Measurements from ENCODE around the gene ANKHD1. TPM values are rescaled to one million over a fixed set of nuclear protein-coding genes. Genes with fewer than 3 reads are reported as not detected.

ANKHD1 gene
- total and polyA plus RNA-seq, 8 donors, result 104 to 148 (median 136) TPM

GRCh38 chr5:140357726-140358093 is 43.9 kb upstream of the ANKHD1 start:
- peaks cover 5 to 13% of the 10 kb centered on the region in 2 donors for H3K4me1 ChIP-seq
- no peak overlapping the region for H3K4me3 ChIP-seq
- no peak overlapping the region for H3K27ac ChIP-seq
- no peaks in the 10 kb centered on the region for H3K27me3 ChIP-seq
- DNase-seq, result peak; percentile 64 to 92 (median 84)
- no peaks in the 10 kb centered on the region for H3K9me3 ChIP-seq
- ATAC-seq, result peak; percentile 98
- no peaks in the 10 kb centered on the region for H3K36me3 ChIP-seq
- TF ChIP-seq, protein P1, sequence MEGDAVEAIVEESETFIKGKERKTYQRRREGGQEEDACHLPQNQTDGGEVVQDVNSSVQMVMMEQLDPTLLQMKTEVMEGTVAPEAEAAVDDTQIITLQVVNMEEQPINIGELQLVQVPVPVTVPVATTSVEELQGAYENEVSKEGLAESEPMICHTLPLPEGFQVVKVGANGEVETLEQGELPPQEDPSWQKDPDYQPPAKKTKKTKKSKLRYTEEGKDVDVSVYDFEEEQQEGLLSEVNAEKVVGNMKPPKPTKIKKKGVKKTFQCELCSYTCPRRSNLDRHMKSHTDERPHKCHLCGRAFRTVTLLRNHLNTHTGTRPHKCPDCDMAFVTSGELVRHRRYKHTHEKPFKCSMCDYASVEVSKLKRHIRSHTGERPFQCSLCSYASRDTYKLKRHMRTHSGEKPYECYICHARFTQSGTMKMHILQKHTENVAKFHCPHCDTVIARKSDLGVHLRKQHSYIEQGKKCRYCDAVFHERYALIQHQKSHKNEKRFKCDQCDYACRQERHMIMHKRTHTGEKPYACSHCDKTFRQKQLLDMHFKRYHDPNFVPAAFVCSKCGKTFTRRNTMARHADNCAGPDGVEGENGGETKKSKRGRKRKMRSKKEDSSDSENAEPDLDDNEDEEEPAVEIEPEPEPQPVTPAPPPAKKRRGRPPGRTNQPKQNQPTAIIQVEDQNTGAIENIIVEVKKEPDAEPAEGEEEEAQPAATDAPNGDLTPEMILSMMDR (IDR thresholded peaks at IDR 0.05), result peak; percentile 85 to 86
- intact Hi-C loops (cut with DNase I), result no loop called here

- TF ChIP-seq, protein P1 (IDR thresholded peaks at IDR 0.05), result peak in 1 of 2 donors; percentile 23
- no peak overlapping the region for H3K27ac ChIP-seq
- no peak overlapping the region for H3K4me3 ChIP-seq
- H3K4me1 ChIP-seq, result peaks cover 5 to 21% of the 10 kb centered on the region in 2 donors
- ATAC-seq, result no peak
- no peak for DNase-seq
- intact Hi-C loops (cut with DNase I), result no loop called here
- no peaks in the 10 kb centered on the region for H3K9me3 ChIP-seq
- no peaks in the 10 kb centered on the region for H3K36me3 ChIP-seq
- H3K27me3 ChIP-seq, result no peaks in the 10 kb centered on the region
Observed at GRCh38 chr5:140358738-140359310, 42.8 kb upstream of the ANKHD1 start.

- no peaks in the 10 kb centered on the region for H3K36me3 ChIP-seq
- DNase-seq (no peak), ATAC-seq (no peak)
- no peak within 1 kb of the TSS for H3K27ac ChIP-seq
- H3K27me3 ChIP-seq, result no peaks in the 10 kb centered on the region
- no peaks in the 10 kb centered on the region for H3K9me3 ChIP-seq
- H3K4me1 ChIP-seq, result peaks cover 5 to 21% of the 10 kb centered on the region in 2 donors
- H3K4me3 ChIP-seq, result no peak within 1 kb of the TSS
- intact Hi-C loops (cut with DNase I), result loop anchor here in 1 of 2 donors (10.0 kb wide), 1 partner anchor 365 kb away; no protein-coding TSS in a partner anchor
- TF ChIP-seq, protein P1 (IDR thresholded peaks at IDR 0.05), result no peak
Observed at GRCh38 chr5:140360101-140360500, 41.5 kb upstream of the ANKHD1 start, which contains the start of gene SLC4A9. Gene SLC4A9, plus strand, starts transcription at chr5:140360194. Its CDS starts 43 bp downstream, at chr5:140360237.

DNA sequence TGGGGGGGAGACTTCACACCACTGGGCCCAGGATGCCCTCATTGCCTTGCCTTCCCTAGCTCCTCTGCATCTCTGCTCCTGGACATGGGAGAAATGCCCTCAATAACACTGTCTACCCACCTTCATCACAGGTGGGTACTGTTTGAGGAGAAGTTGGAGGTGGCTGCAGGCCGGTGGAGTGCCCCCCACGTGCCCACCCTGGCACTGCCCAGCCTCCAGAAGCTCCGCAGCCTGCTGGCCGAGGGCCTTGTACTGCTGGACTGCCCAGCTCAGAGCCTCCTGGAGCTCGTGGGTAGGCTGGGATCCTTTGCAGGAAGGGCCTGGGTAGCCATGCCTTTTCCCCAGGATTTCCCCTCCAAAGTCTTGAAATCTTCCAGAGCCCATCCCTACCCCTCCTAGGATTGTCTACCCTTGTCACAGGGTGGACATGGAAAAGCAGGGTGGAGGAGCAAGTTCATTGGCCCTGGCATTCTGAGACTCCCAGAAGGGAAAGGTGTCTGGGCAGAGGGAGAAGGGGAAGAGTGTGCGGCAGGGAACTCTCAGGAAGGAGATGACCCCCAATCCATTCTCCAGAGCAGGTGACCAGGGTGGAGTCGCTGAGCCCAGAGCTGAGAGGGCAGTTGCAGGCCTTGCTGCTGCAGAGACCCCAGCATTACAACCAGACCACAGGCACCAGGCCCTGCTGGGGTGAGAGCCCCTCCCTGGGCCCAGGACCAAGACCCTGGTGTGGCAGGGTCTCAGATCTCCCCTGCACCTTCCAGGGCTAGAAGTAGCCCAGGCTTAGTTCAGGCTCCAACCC is 40.8 kb upstream of the ANKHD1 start:
- DNase-seq, result no peak
- Histone ChIP-seq H3K36me3 (no peaks in the 10 kb centered on the region), H3K4me3 (no peak overlapping the region), H3K4me1 (peaks cover 5 to 21% of the 10 kb centered on the region in 2 donors), H3K9me3 (no peaks in the 10 kb centered on the region), H3K27ac (no peak overlapping the region), H3K27me3 (no peaks in the 10 kb centered on the region)
- intact Hi-C loops (cut with DNase I), result loop anchor here in 1 of 2 donors (10.0 kb wide), 1 partner anchor 364 kb away; no protein-coding TSS in a partner anchor
- no peak for ATAC-seq
- TF ChIP-seq, protein P1 (IDR thresholded peaks at IDR 0.05), result no peak

DNA sequence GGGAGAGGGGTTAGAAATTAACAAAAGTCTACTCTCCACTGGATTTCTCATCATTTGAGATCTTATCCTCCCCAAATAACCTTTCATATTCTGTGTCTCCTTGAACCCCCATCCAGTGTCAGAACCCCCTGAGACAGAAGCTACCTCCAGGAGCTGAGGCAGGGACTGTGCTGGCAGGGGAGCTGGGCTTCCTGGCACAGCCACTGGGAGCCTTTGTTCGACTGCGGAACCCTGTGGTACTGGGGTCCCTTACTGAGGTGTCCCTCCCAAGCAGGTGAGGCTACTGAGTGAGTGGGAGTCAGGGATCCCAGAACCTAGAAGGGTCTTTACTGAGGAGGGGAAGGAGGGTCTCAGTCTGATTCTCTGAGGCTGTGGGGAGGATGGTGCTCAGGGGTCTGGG is 39.7 kb upstream of the ANKHD1 start:
- ATAC-seq (no peak), DNase-seq (no peak)
- Histone ChIP-seq H3K4me1 (peaks cover 5 to 19% of the 10 kb centered on the region in 2 donors), H3K36me3 (no peaks in the 10 kb centered on the region), H3K27ac (no peak overlapping the region), H3K4me3 (no peak overlapping the region), H3K9me3 (no peaks in the 10 kb centered on the region), H3K27me3 (no peaks in the 10 kb centered on the region)
- intact Hi-C loops (cut with DNase I), result loop anchor here in 1 of 2 donors (10.0 kb wide), 1 partner anchor 363 kb away; no protein-coding TSS in a partner anchor
- TF ChIP-seq, protein P1 (IDR thresholded peaks at IDR 0.05), result no peak

Data from left lung (tissue), 10 donors.